Non-pigmented ciliary epithelial cell (primary cell): Measurements from ENCODE around the gene PDLIM3.
"Not testable (repeated sequence)": the region's sequence is repeated elsewhere in the genome, so short reads cannot be mapped to it uniquely, and the experiment has no call there.

Source experiments
- DNase-seq: peaks from one replicate; pipeline ENCODE4 v3.0.0-alpha.2; 2010; ENCODE audit warnings: low read depth

The PDLIM3 gene

GRCh38 chr4:185552254-185552653 lies 16.9 kb upstream of the PDLIM3 start:
- no peak for DNase-seq

- no peak for DNase-seq
These were observed 15.6 kb upstream of the PDLIM3 start for GRCh38 chr4:185550933-185551332.

- no peak for DNase-seq
These were observed 13.9 kb upstream of the PDLIM3 start for GRCh38 chr4:185549095-185549639.

GRCh38 chr4:185548587-185548986 lies 13.3 kb upstream of the PDLIM3 start:
- DNase-seq, result no peak

- no peak for DNase-seq
These were observed 11.0 kb upstream of the PDLIM3 start for GRCh38 chr4:185546335-185546734.

GRCh38 chr4:185542626-185543315 lies 7.5 kb upstream of the PDLIM3 start:
- DNase-seq, result peak; percentile 61

GRCh38 chr4:185541251-185541727 lies 6.0 kb upstream of the PDLIM3 start:
- no peak for DNase-seq

GRCh38 chr4:185540487-185541120 lies 5.3 kb upstream of the PDLIM3 start:
- DNase-seq, result no peak

- DNase-seq, result no peak
These were observed 4.7 kb upstream of the PDLIM3 start for GRCh38 chr4:185540040-185540439.

- no peak for DNase-seq
These were observed 3.5 kb upstream of the PDLIM3 start for GRCh38 chr4:185538806-185539205.

- no peak for DNase-seq
These were observed 1.1 kb upstream of the PDLIM3 start for GRCh38 chr4:185536411-185536709.

- no peak for DNase-seq
These were observed 504 bp upstream of the PDLIM3 start for GRCh38 chr4:185535612-185536410.

- DNase-seq, result no peak
These were observed 819 bp downstream of the PDLIM3 start for GRCh38 chr4:185534511-185534865.

GRCh38 chr4:185532795-185533324 lies 2.4 kb downstream of the PDLIM3 start:
- DNase-seq, result no peak

GRCh38 chr4:185532293-185532692 lies 3.0 kb downstream of the PDLIM3 start:
- DNase-seq, result no peak

- not testable (repeated sequence) for DNase-seq
These were observed 3.7 kb downstream of the PDLIM3 start for GRCh38 chr4:185531654-185532053.

GRCh38 chr4:185529413-185529812 lies 5.9 kb downstream of the PDLIM3 start:
- no peak for DNase-seq

- peak; percentile 35 for DNase-seq
These were observed 10.1 kb downstream of the PDLIM3 start for GRCh38 chr4:185524888-185525863.

GRCh38 chr4:185523862-185524261 lies 11.4 kb downstream of the PDLIM3 start:
- no peak for DNase-seq

GRCh38 chr4:185522451-185522850 lies 12.9 kb downstream of the PDLIM3 start:
- DNase-seq, result no peak

- DNase-seq, result peak; percentile 70
These were observed 15.2 kb downstream of the PDLIM3 start for GRCh38 chr4:185520119-185520518.
